Ammon's horn (tissue), 1 donor: ENCODE data around the gene ADAT2.

Experiments used
- DNase-seq: peaks from one replicate; pipeline ENCODE4 v3.0.0-alpha.2; 2016; ENCODE audit warnings: low spot score

The ADAT2 gene

GRCh38 chr6:143397227-143398222 lies 53.0 kb downstream of the ADAT2 start:
- DNase-seq: peak; percentile 21

GRCh38 chr6:143396497-143397226 lies 53.8 kb downstream of the ADAT2 start:
- DNase-seq: peak; percentile 15

GRCh38 chr6:143395699-143396098 lies 54.8 kb downstream of the ADAT2 start:
- no peak for DNase-seq

GRCh38 chr6:143394389-143394788 lies 56.1 kb downstream of the ADAT2 start:
- DNase-seq: no peak

GRCh38 chr6:143390278-143390677 lies 60.2 kb downstream of the ADAT2 start:
- DNase-seq: no peak

- no peak for DNase-seq
These were observed 64.9 kb downstream of the ADAT2 start for GRCh38 chr6:143385636-143386035.

GRCh38 chr6:143376861-143377260 lies 73.6 kb downstream of the ADAT2 start:
- no peak for DNase-seq

- no peak for DNase-seq
These were observed 74.1 kb downstream of the ADAT2 start for GRCh38 chr6:143376375-143376774.

- no peak for DNase-seq
These were observed 75.4 kb downstream of the ADAT2 start for GRCh38 chr6:143375022-143375585.

GRCh38 chr6:143374014-143374413 lies 76.5 kb downstream of the ADAT2 start:
- DNase-seq: no peak
